ENCODE measurements around the gene SRC.
A peak's percentile ranks its signal among the peaks of the same experiment; 100 is the strongest.
"Not testable (repeated sequence)": the region's sequence is repeated elsewhere in the genome, so short reads cannot be mapped to it uniquely, and the experiment has no call there.

The SRC gene

GRCh38 chr20:37337208-37337991 is 8.5 kb upstream of the SRC start:
- peak in 1 of 2 donors; percentile 29 for DNase-seq

- DNase-seq: not testable (repeated sequence)
These were observed 7.6 kb upstream of the SRC start for GRCh38 chr20:37338380-37338779.

DNA sequence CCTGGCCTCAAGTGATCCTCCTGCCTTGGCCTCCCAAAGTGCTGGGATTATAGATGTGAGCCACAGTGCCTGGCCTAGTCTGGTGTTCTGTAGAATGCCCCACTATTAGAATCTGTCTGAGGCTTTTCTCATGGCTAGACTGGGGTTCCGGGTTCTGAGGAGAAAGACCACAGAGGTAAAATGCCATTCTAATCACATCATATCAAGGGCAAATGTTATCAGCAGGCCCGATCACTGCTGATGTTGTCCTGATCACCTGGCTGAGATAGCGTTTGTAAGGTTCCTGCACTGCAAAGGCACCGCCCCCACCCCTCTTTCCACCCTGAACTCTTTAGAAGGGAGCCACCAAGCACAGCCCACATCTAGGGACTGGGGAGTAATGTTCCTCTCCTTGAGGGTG is 6.7 kb upstream of the SRC start:
- no peak for DNase-seq

- not testable (repeated sequence) for DNase-seq
These were observed 6.2 kb upstream of the SRC start for GRCh38 chr20:37339764-37340109.

GRCh38 chr20:37340998-37341397 is 4.9 kb upstream of the SRC start:
- no peak for DNase-seq

GRCh38 chr20:37341632-37342031 is 4.3 kb upstream of the SRC start:
- no peak for DNase-seq

DNA sequence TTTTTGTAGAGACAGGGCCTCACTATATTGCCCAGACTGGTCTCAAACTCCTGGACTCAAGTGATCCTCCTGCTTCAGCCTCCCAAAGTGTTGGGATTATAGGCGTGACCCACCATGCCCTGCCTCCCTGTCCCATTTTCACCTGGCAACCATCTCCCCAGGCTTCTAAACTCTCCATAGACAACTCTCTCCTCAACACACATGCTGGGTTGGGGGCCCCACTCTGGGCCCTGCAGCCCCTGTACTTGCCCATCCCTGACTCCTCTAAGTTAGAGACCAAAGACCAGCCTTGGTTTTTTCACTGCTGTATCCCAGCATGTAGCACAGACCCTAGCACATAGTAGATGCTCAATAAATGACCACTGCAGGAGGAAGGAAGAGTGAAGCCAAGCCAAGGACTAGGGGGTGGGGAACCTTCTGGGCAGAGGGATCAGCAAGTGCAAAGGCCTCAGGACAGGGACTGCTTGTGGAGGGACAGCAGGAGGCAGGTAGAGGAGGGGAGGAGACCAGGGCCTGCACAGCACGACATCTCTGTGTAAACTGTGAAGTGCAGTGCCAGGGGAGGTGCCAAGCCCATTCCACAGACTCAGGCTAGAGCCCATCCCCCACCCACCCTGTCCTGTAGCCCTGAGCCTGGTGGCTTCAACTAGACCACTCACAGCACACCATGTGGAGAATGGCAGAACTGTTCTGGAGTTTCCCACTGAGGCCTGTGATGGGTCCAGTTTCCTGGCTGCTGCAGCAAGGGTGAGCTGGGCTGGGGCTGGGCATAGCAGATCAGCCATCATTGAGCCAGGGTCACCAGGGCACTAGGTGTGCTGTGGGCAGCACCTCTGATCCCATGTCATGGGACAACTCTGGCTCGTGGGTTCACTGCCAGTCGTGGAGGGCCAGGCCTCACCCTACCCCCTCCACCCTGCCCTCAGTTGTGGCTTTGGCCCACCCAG is 3.4 kb upstream of the SRC start:
- no peak for DNase-seq

- no peak for DNase-seq
These were observed 2.5 kb upstream of the SRC start for GRCh38 chr20:37343212-37343993.

DNA sequence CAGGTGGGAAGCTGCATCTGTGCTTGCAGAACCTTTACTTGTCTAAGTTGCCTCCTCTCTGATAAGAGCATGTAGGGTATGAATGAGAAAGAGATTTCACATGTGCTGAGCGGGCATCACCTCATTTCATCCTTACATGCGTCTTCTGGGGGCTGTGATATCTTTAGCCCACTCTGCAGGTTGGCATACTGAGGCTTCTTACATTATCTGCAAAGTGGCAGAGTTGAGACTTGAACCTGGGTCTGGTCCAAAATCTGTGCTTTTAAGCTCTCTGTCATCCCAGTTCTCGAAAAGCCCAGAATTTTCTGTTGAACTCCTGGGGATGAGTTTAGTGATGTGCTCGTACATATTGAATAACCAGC is 2.0 kb upstream of the SRC start:
- no peak for DNase-seq

- no peak for DNase-seq
These were observed 1.2 kb upstream of the SRC start for GRCh38 chr20:37344506-37345338.

DNA sequence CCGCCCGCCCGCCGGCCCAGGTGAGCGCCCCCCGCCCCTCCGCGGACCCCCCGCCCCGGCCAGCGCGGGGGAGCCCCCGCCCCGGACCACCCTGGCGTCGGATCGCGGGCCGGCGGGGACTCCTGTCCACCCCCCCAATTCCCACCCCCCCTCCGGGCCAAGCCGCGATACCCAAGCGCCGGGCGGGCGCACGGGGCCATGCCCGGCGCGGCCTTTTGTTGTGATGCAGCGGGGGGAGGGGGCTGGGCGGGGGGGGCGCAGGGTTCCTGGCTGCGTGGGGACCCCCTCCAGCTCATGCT is 245 bp downstream of the SRC start:
- DNase-seq: no peak

- DNase-seq: no peak
These were observed 801 bp downstream of the SRC start for GRCh38 chr20:37346535-37347346.

GRCh38 chr20:37347347-37347823 is 1.4 kb downstream of the SRC start:
- DNase-seq: no peak

GRCh38 chr20:37347891-37348791 is 2.2 kb downstream of the SRC start:
- DNase-seq: peak; percentile 26 to 68

DNA sequence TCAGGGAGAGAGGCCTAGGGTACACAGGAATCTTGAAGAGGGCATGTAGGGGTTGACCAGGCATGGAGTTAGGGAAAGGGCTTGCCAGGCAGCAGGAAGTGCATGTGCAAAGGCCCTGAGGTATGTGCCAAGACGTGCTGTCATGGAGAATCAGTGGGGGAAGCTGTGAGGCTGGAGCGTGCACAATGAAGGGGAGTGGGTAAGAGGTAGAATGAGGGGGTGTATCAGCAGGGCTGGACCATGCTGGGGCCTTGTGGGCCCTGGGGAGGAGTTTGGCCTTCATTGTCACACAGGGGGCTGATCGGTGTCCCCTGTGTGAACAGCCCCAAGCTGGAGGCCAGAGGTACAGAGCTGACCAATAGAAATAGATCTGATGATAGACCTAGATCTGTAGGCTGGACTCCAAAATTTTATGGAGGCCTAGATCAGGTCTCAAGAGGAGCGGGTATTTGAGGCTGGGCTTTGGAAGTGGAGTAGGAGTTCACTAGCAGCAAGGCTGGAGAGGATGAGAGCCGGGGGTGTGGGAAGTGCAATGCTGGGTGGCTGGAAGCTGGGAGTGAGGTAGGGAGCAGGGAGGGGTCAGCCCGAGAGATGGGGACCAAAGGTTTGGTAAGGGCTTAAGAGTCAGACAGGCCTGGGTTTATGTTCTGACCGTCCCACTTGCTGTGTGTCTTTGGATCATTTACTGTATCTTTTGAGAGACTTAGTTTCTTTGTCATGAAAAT is 3.0 kb downstream of the SRC start:
- DNase-seq: peak; percentile 42 to 62

DNA sequence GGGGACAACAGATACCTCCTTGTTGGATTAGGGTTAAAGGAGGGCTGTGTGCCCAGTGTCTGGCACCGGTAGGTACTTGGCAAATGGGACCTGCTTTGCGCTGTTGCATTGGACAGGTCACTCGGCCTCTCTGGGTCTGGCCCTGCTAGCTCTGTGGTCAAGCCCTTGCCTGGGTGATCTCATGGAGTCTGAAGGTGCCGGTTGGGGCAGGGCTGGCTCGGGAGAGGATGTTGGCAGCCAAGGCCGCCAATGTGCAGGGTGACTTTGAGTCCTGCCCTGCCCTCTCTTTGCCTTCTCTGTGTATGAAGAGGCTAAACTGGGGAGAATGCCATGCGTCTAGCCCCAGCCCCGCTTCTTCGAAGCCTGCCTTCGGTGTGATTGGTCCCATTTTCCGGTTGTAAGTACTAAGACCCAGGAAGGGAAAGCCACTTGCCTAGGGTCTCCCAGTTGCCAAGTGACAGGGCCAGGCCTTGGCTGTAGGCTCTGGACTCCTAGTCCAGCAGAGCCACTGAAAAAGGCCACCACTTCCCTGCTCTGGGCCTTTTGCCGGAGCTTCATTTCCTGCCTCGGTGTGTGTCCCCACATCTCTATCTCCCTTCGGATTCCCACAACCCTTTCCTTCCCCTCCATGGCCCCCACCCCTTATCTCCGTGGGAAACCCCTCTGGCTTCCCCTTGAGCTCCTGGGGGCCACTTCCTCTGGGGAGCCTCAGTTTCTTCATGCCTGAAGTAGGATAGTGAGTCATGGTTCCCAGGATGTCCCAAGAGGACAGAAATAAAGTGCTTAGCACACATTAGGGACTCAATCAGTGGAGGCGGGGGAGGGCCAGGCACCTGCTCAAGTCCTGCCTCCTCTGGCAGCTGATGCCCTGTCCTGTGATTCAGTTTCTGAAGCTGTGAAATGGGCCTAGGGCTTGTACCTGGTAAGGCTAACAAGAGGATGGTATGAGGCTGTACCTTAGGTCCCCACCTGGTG is 3.9 kb downstream of the SRC start:
- peak; percentile 82 to 92 for DNase-seq

DNA sequence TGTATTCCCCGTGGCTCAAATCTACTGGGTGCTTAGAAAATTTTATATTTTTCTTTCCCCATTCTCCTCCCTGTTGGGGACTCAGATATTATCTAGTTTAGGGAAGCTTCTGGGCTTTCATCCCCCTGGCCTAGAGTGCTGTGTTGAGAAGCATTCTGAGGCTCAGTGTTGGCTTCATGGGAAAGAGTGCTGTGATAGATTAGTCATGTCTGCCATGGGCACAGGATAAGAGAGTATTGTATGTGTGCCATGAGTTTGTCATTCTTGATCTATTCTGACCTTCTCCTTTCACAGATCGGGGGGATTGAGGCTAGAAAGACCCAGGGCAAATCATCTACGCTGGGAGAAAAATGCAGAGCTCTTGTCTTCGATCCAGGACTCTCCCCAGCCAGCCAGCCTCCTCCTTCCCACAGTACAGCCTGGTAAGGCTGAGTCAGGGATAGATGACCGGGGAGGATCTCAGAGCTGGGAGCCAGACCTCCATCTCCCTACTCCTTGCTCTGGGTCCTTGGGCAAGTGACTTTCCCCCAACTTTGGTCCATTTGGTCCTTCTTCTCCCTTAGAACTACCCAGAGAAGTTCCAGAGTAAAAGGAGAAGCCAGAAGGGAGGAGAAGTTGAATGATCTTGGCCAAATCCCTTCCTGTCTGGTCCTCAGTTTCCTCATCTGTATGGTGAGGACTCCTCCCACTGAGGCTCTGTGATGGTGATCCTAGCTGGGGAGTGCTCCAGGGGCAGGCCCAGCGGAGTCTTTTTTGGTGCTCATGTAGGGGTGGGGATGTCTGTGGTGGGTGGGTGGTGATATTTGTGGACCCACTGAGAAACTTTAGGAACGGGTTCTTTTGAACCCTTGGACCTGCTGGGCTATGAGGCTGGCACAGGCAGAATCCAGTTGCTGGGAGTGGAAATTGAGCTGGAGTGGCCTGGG is 5.0 kb downstream of the SRC start:
- DNase-seq: no peak

Data from inflammatory macrophage (primary cell).